Measurements from ENCODE around the gene DLK2. TPM values are rescaled to one million over a fixed set of nuclear protein-coding genes. Genes with fewer than 3 reads are reported as not detected.
"Not testable (repeated sequence)": the region's sequence is repeated elsewhere in the genome, so short reads cannot be mapped to it uniquely, and the experiment has no call there.

The DLK2 gene
- total and polyA plus RNA-seq, 12 donors, result 0.28 to 5.1 (median 1.8) TPM; not detected in 1

DNA sequence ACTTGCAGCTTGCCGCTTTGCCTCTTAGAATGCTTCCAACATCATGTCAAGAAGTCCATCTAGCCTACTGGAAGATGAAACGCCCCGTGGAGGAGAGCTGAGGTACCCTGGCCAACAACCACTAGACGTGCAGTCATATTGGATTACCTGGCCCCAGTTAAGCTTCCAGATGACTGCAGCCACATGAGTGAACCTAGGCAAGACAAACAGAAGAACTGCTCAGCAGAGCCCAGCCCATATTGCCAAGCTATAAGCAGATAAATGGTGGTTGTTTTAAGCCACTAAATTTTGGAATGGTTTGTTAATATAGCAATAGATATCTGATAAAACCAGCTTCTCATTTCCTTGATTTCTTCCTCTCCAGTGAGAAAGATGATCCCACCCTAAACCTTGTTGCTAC lies 4.7 kb upstream of the DLK2 start:
- H3K9me3 ChIP-seq, result no peaks in the 10 kb centered on the region
- WGBS, 2 donors, result 66 to 80% methylated on average over 4 of the region's 4 CpGs
- peaks cover 0 to 83% (median 19%) of the 10 kb centered on the region in 7 donors for H3K27me3 ChIP-seq
- no peaks in the 10 kb centered on the region for H3K36me3 ChIP-seq
- TF ChIP-seq, protein P1, sequence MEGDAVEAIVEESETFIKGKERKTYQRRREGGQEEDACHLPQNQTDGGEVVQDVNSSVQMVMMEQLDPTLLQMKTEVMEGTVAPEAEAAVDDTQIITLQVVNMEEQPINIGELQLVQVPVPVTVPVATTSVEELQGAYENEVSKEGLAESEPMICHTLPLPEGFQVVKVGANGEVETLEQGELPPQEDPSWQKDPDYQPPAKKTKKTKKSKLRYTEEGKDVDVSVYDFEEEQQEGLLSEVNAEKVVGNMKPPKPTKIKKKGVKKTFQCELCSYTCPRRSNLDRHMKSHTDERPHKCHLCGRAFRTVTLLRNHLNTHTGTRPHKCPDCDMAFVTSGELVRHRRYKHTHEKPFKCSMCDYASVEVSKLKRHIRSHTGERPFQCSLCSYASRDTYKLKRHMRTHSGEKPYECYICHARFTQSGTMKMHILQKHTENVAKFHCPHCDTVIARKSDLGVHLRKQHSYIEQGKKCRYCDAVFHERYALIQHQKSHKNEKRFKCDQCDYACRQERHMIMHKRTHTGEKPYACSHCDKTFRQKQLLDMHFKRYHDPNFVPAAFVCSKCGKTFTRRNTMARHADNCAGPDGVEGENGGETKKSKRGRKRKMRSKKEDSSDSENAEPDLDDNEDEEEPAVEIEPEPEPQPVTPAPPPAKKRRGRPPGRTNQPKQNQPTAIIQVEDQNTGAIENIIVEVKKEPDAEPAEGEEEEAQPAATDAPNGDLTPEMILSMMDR (IDR thresholded peaks at IDR 0.05), result no peak
- H3K4me1 ChIP-seq, result peaks cover 0 to 8% (median 6%) of the 10 kb centered on the region in 9 donors
- DNase-seq, result no peak
- ATAC-seq, result no peak
- intact Hi-C loops (cut with DNase I), result no loop called here
- H3K4me3 ChIP-seq, result no peak overlapping the region
- H3K27ac ChIP-seq, result no peak overlapping the region

DNA sequence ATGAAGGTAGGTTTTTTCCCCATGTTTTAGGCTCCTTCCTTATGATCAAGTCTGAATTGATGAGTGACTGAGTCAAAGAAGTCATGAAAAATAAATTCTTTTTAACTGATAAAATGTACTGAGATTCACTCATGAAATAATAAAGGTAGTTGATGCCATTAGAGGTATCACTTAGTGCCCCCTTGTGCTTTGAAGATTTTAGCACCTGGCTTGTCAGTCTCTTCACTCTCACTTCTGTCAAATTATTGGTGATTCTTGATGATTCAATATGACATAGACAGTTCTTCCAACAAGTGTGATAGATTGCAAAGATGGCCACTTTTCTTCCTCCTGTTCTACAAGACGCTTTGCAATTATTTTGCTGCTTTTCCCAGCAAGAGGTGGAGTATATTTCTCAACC lies 4.2 kb upstream of the DLK2 start:
- H3K36me3 ChIP-seq, result no peaks in the 10 kb centered on the region
- TF ChIP-seq, protein P1 (IDR thresholded peaks at IDR 0.05), result no peak
- DNase-seq (no peak), ATAC-seq (no peak)
- H3K27me3 ChIP-seq, result peaks cover 0 to 85% (median 19%) of the 10 kb centered on the region in 7 donors
- no peak overlapping the region for H3K4me3 ChIP-seq
- intact Hi-C loops (cut with DNase I), result loop anchor here in 2 of 10 donors (5.0 kb wide), 1 partner anchor 38 kb away; no protein-coding TSS in a partner anchor
- WGBS, 2 donors, result 85 to 89% methylated on average over 1 of the region's 1 CpG
- H3K9me3 ChIP-seq, result no peaks in the 10 kb centered on the region
- peaks cover 0 to 13% (median 10%) of the 10 kb centered on the region in 9 donors for H3K4me1 ChIP-seq
- no peak overlapping the region for H3K27ac ChIP-seq

DNA sequence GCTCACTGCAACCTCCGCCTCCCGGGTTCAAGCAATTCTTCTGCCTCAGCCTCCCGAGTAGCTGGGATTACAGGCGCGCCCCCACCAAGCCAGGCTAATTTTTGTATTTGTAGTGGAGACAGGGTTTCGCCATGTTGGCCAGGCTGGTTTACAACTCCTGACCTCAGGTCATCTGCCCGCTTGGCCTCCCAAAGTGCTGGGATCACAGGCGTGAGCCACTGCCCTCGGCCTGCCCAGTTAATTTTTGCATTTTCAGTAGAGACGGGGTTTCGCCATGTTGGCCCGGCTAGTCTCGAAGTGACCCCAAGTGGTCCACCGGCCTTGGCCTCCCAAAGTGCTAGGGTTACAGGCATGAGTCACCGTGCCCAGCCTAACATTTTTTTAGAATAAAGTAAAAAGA lies 2.8 kb upstream of the DLK2 start:
- not testable (repeated sequence) for ATAC-seq, H3K9me3 ChIP-seq, DNase-seq, H3K36me3 ChIP-seq, H3K27ac ChIP-seq, H3K4me3 ChIP-seq
- intact Hi-C loops (cut with DNase I), result loop anchor here in 2 of 10 donors (5.0 kb wide), 1 partner anchor 39 kb away; no protein-coding TSS in a partner anchor
- peaks cover 0 to 79% (median 15%) of the 10 kb centered on the region in 7 donors for H3K27me3 ChIP-seq
- H3K4me1 ChIP-seq, result peaks cover 0 to 17% (median 12%) of the 10 kb centered on the region in 9 donors
- WGBS, 2 donors, result 96 to 98% methylated on average over 15 of the region's 15 CpGs

DNA sequence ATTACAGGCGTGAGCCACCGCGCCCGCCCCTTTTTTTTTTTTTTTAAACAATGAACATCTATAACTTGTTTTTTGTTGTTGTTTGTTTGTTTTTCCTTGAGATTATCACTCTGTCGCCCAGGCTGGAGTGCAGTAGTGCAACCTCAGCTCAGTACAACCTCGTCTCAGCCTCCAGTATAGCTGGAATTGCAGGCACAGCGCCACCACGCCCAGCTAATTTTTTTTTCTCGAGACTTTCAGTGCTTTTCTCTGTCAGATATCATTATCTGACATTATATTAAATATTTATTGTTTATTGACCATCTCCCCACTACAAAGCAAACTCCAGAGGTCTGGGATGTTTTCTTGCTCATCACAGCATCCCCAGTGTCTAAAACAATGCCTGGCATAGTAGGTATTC lies 2.3 kb upstream of the DLK2 start:
- intact Hi-C loops (cut with DNase I), result loop anchor here in 2 of 10 donors (5.0 kb wide), 1 partner anchor 40 kb away; no protein-coding TSS in a partner anchor
- Histone ChIP-seq H3K4me1 (peaks cover 0 to 17% (median 12%) of the 10 kb centered on the region in 9 donors), H3K4me3 (no peak overlapping the region), H3K27me3 (peaks cover 0 to 74% (median 14%) of the 10 kb centered on the region in 7 donors), H3K36me3 (peaks cover 0 to 9% (median 0%) of the 10 kb centered on the region in 9 donors), H3K27ac (no peak overlapping the region), H3K9me3 (no peaks in the 10 kb centered on the region)
- WGBS, 2 donors, result 63 to 75% methylated on average over 9 of the region's 9 CpGs
- DNase-seq, result no peak
- no peak for ATAC-seq
- TF ChIP-seq, protein P1 (IDR thresholded peaks at IDR 0.05), result no peak
